K562 (cell line): Measurements from ENCODE around the gene CLIP2. TPM values are rescaled to one million over a fixed set of nuclear protein-coding genes. Genes with fewer than 3 reads are reported as not detected.

Experiments
- ADNP ChIP-seq: fragments of 200-800 bp; sonication (Bioruptor generic); IDR thresholded peaks from 2 replicates; pipeline ENCODE4 v1.6.1; 2016; ENCODE audit warnings: missing genetic modification characterization, missing compliant biosample characterization
- CAMTA2 ChIP-seq: fragments of 250-450 bp; sonication (Bioruptor Pico); conservative IDR thresholded peaks from 2 replicates; pipeline ENCODE4 v1.5.1; 2022
- CHD2 ChIP-seq: IDR thresholded peaks from 2 replicates; pipeline ENCODE4 v1.6.1; 2011; ENCODE audit warnings: low read depth, low read length
- ETV1 ChIP-seq: fragments of 450-650 bp; conservative IDR thresholded peaks from 2 replicates; pipeline ENCODE4 v1.6.1; 2016; ENCODE audit warnings: missing genetic modification characterization, control low read depth, low read depth, missing compliant biosample characterization
- EZH2 ChIP-seq: IDR thresholded peaks from 2 replicates; pipeline ENCODE4 v1.6.1; 2012; ENCODE audit warnings: low read depth, mild to moderate bottlenecking, inconsistent platforms, low read length, borderline replicate concordance
- FOXK2 ChIP-seq, 2 experiments: fragments of 450-650 bp; IDR thresholded peaks in 1 of 2; conservative IDR thresholded peaks in 1 of 2; 2 replicates each; pipeline ENCODE4 v1.6.1; 2016; ENCODE audit warnings: low read depth in 2 of 2, mild to moderate bottlenecking in 1 of 2
- KDM4B ChIP-seq, 2 experiments: fragments of 450-650 bp in 1 of 2; sonication (generic) in 1 of 2; IDR thresholded peaks; 2 replicates each; pipeline ENCODE4 v1.6.1; 2016 to 2017; ENCODE audit warnings: borderline replicate concordance in 2 of 2, antibody characterized with exemption in 1 of 2, low read depth in 1 of 2, mild to moderate bottlenecking in 1 of 2
- KLF10 ChIP-seq: fragments of 250-450 bp; sonication (Bioruptor Pico); IDR thresholded peaks from 2 replicates; pipeline ENCODE4 v1.6.1; 2021; ENCODE audit warnings: matching md5 sums
- MLLT1 ChIP-seq, 2 experiments: fragments of 450-650 bp; IDR thresholded peaks; 2 replicates each; pipeline ENCODE4 v1.6.1; 2016
- MTA3 ChIP-seq: fragments of 450-650 bp; formaldehyde crosslinking; IDR thresholded peaks from 2 replicates; pipeline ENCODE4 v1.6.1; 2017; ENCODE audit warnings: mild to moderate bottlenecking, borderline replicate concordance
- NCOA6 ChIP-seq: fragments of 450-650 bp; IDR thresholded peaks from 2 replicates; pipeline ENCODE4 v1.6.1; 2017; ENCODE audit warnings: mild to moderate bottlenecking
- PHF20 ChIP-seq: fragments of 450-650 bp; IDR thresholded peaks from 2 replicates; pipeline ENCODE4 v1.6.1; 2018; ENCODE audit not compliant: partially characterized antibody
- PHTF2 ChIP-seq: fragments of 250-450 bp; sonication (Bioruptor Pico); IDR thresholded peaks from 2 replicates; pipeline ENCODE4 v1.5.0; 2021; ENCODE audit warnings: mild to moderate bottlenecking
- RHOXF2B ChIP-seq: fragments of 250-450 bp; sonication (Bioruptor Pico); conservative IDR thresholded peaks from 2 replicates; pipeline ENCODE4 v1.5.1; 2021
- SAFB ChIP-seq: fragments of 200-400 bp; formaldehyde crosslinking; IDR thresholded peaks from 2 replicates; pipeline ENCODE4 v1.6.1; 2017; ENCODE audit warnings: low read depth, low read length, borderline replicate concordance
- SETDB1 ChIP-seq: IDR thresholded peaks from one replicate; pipeline ENCODE4 v1.6.1; 2012; ENCODE audit warnings: low read length, control low read depth, inconsistent platforms
- SRSF7 ChIP-seq: fragments of 200-400 bp; formaldehyde crosslinking; optimal IDR thresholded peaks from 2 replicates; pipeline ENCODE3; 2017; ENCODE audit warnings: mild to moderate bottlenecking, low read depth, low read length
- STAT5B ChIP-seq: fragments of 250-450 bp; sonication (Bioruptor Pico); IDR thresholded peaks from 2 replicates; pipeline ENCODE4 v1.8.0; 2021; ENCODE audit warnings: mild to moderate bottlenecking, inconsistent platforms
- ZFP36 ChIP-seq: fragments of 150-350 bp; IDR thresholded peaks from 2 replicates; pipeline ENCODE4 v1.6.1; 2018; ENCODE audit warnings: low read length, low read depth; ENCODE audit not compliant: partially characterized antibody
- ZNF175 ChIP-seq: fragments of 200-800 bp; sonication (Bioruptor generic); IDR thresholded peaks from 2 replicates; pipeline ENCODE4 v1.6.1; 2016; ENCODE audit warnings: low read depth, mild to moderate bottlenecking, missing genetic modification characterization, missing compliant biosample characterization
- ZNF197 ChIP-seq: fragments of 200-800 bp; sonication (Bioruptor generic); IDR thresholded peaks from 2 replicates; pipeline ENCODE4 v1.6.1; 2016; ENCODE audit warnings: low read depth, missing genetic modification characterization, missing compliant biosample characterization
- ZNF354B ChIP-seq: fragments of 250-450 bp; sonication (Bioruptor Pico); IDR thresholded peaks from 2 replicates; pipeline ENCODE4 v1.4.0; 2020
- ZNF780A ChIP-seq: fragments of 250-450 bp; sonication (Bioruptor Pico); IDR thresholded peaks from 2 replicates; pipeline ENCODE4 v1.5.0; 2021; ENCODE audit warnings: mild to moderate bottlenecking
- polyA plus RNA-seq, 8 experiments: library from polyadenylated mRNA; depleted of rRNA in 4 of 8; stranded (reverse) in 5 of 8; unstranded in 3 of 8; fragments of >200 nt; fragmentation: Nextera tagmentation in 2 of 8; fragmentation: Illumina TruSeq in 1 of 8; extraction: Ambion mirVana in 2 of 8; extraction: Trizol in 1 of 8; gene quantifications; 2 replicates each; pipeline versions ENCODE4 v1.2.1 to v1.2.3, GENCODE V29; 2011 to 2014; ENCODE audit warnings: inconsistent platforms in 1 of 8, missing spikeins in 1 of 8
- total RNA-seq, 7 experiments: library from RNA; depleted of rRNA in 6 of 7; stranded (reverse); fragments of >200 nt in 6 of 7; fragmentation: Illumina TruSeq in 2 of 7; extraction: Trizol in 2 of 7; gene quantifications; 2 replicates each; pipeline versions ENCODE4 v1.2.1 to v1.2.3, GENCODE V29; 2011 to 2021; ENCODE audit warnings: low replicate concordance in 1 of 7
- TF ChIP-seq, protein P1 (sequence below), 3 experiments: fragments of 200-800 bp in 1 of 3; sonication (Bioruptor generic) in 1 of 3; sonication (generic) in 1 of 3; formaldehyde crosslinking in 1 of 3; IDR thresholded peaks; 2 replicates each; pipeline versions ENCODE4 v1.6.1 to v1.8.0; 2016 to 2022; ENCODE audit warnings: mild to moderate bottlenecking in 2 of 3, missing compliant biosample characterization in 2 of 3, missing genetic modification characterization in 2 of 3, missing genetic modification reagents in 1 of 3
- TF ChIP-seq, protein P2 (sequence below): sonication (generic); formaldehyde crosslinking; IDR thresholded peaks from 2 replicates; pipeline ENCODE4 v1.8.0; 2022; ENCODE audit warnings: mild to moderate bottlenecking, missing genetic modification reagents
- TF ChIP-seq, protein P3 (sequence below): fragments of 450-650 bp; IDR thresholded peaks from 2 replicates; pipeline ENCODE4 v1.6.1; 2016; ENCODE audit warnings: antibody characterized with exemption

Gene CLIP2
- total and polyA plus RNA-seq, 9 of the 15 experiments (the other 6 are each of a cell fraction or from before 2014, with no cell fraction given) = 0.07 to 5.4 (median 2.1) TPM

DNA sequence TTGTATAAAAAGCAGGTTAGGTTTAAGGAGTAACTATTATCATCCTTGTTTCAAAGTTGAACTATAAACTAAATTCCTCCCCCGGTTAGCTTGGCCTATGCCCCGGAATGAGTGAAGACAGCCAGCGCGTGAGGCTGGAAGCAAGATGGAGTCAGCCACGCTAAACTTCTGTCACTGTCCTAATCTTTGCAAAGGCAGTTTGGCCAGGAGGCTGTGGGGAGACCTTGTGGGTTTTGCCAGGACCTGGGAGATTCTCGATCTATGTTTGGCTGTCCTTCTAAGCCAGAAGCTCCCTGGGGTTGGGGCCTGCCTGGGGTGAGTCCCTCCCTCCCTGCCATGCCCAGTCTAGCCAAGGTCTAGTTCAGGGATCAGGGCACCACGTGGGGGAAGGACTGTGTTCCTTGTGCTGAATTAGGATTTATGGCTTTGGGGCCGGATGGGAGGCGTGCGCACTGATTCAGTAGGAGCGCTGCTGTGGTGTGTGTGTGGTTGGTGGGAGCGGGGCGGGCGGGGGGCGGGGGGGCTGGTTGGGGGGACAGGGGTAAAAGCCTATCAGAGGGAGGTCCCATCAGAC lies 163.6 kb downstream of the CLIP2 start (continued):
- TF ChIP-seq ZNF175 (CRISPR knock-in tag) = peak; percentile 91
- TF ChIP-seq, protein P1, sequence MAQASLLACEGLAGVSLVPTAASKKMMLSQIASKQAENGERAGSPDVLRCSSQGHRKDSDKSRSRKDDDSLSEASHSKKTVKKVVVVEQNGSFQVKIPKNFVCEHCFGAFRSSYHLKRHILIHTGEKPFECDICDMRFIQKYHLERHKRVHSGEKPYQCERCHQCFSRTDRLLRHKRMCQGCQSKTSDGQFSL (CRISPR knock-in tag; IDR thresholded peaks at IDR 0.05) = no peak
- TF ChIP-seq, protein P1 (tag; IDR thresholded peaks at IDR 0.05) = peak in 1 of 2 experiments; percentile 81; a peak in 2 of 4 replicates
- TF ChIP-seq FOXK2 (conservative IDR thresholded peaks at IDR 0.05 in 1 of 2, IDR thresholded peaks at IDR 0.05 in 1 of 2; ENCODE audit: low read depth in 2 of 2) = no peak
- TF ChIP-seq SRSF7 = no peak
- TF ChIP-seq CAMTA2 = no peak
- TF ChIP-seq MLLT1 (IDR thresholded peaks at IDR 0.05) = no peak
- TF ChIP-seq EZH2 = no peak
- TF ChIP-seq ZFP36 = no peak
- TF ChIP-seq ETV1 (tag) = peak; percentile 12
- TF ChIP-seq SETDB1 = no peak
- TF ChIP-seq ZNF197 (CRISPR knock-in tag) = 0 out of 2 replicates have a peak, but pooled peaks have one; percentile 85
- TF ChIP-seq KDM4B (IDR thresholded peaks at IDR 0.05; ENCODE audit: borderline replicate concordance in 2 of 2, low read depth in 1 of 2) = no peak
- TF ChIP-seq MTA3 = 0 out of 2 replicates have a peak, but pooled peaks have one; percentile 14
- no peak for TF ChIP-seq PHTF2
- TF ChIP-seq KLF10 (CRISPR knock-in tag) = no peak
- 0 out of 2 replicates have a peak, but pooled peaks have one; percentile 45 for TF ChIP-seq RHOXF2B (CRISPR knock-in tag)
- TF ChIP-seq PHF20 = no peak
- TF ChIP-seq SAFB = no peak
- TF ChIP-seq STAT5B (CRISPR knock-in tag) = no peak
- TF ChIP-seq ZNF354B (CRISPR knock-in tag) = no peak
- no peak for TF ChIP-seq ADNP
- TF ChIP-seq, protein P2, sequence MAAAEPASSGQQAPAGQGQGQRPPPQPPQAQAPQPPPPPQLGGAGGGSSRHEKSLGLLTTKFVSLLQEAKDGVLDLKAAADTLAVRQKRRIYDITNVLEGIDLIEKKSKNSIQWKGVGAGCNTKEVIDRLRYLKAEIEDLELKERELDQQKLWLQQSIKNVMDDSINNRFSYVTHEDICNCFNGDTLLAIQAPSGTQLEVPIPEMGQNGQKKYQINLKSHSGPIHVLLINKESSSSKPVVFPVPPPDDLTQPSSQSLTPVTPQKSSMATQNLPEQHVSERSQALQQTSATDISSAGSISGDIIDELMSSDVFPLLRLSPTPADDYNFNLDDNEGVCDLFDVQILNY (CRISPR knock-in tag) = no peak
- no peak for TF ChIP-seq NCOA6
- no peak for TF ChIP-seq CHD2
- TF ChIP-seq ZNF780A (CRISPR knock-in tag) = no peak
- TF ChIP-seq, protein P3, sequence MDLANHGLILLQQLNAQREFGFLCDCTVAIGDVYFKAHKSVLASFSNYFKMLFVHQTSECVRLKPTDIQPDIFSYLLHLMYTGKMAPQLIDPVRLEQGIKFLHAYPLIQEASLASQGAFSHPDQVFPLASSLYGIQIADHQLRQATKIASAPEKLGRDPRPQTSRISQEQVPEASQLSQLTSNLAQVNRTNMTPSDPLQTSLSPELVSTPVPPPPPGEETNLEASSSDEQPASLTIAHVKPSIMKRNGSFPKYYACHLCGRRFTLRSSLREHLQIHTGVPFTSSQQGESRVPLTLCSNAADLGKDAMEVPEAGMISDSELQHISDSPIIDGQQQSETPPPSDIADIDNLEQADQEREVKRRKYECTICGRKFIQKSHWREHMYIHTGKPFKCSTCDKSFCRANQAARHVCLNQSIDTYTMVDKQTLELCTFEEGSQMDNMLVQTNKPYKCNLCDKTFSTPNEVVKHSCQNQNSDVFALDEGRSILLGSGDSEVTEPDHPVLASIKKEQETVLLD = no peak
